OCI-LY3 (cell line): ENCODE data around the gene GAB4.

Experiments used
- H2AFZ ChIP-seq: fragments of 200-600, 300-600 bp; shearing (Covaris generic); 2 replicates; pipeline ENCODE4 v1.6.0; 2014; ENCODE audit warnings: antibody characterized with exemption, low read depth, low read length
- H3K27ac ChIP-seq: fragments of 200-600, 300-600 bp; sonication (generic); 2 replicates; pipeline ENCODE4 v1.5.1; 2014; ENCODE audit warnings: mild to moderate bottlenecking, low read length, moderate library complexity, mixed read lengths
- H3K27me3 ChIP-seq: fragments of 200-600, 300-600 bp; sonication (generic); 2 replicates; pipeline ENCODE4 v1.6.1; 2014; ENCODE audit warnings: low read depth, low read length, mixed read lengths
- H3K36me3 ChIP-seq: fragments of 200-600, 300-600 bp; sonication (generic); replicated peaks from 2 replicates; pipeline ENCODE3; 2014; ENCODE audit warnings: low read depth, low read length, mixed read lengths
- H3K4me1 ChIP-seq: fragments of 300-600, 200-600 bp; sonication (generic); 2 replicates; pipeline ENCODE4 v1.6.1; 2014; ENCODE audit warnings: low read length, mixed read lengths
- H3K4me2 ChIP-seq: fragments of 200-600, 300-600 bp; sonication (generic); 2 replicates; pipeline ENCODE4 v1.6.1; 2014; ENCODE audit warnings: low read length, mixed read lengths
- H3K4me3 ChIP-seq: fragments of 300-600, 200-600 bp; sonication (generic); 2 replicates; pipeline ENCODE4 v1.5.1; 2014; ENCODE audit warnings: antibody characterized with exemption, mild to moderate bottlenecking, low read length, moderate library complexity
- H3K79me2 ChIP-seq: fragments of 300-600, 200-600 bp; shearing (Covaris generic); 2 replicates; pipeline ENCODE4 v1.6.1; 2014; ENCODE audit warnings: mild to moderate bottlenecking, low read length, mixed read lengths
- H3K9ac ChIP-seq: fragments of 300-600, 200-600 bp; shearing (Covaris generic); 2 replicates; pipeline ENCODE4 v1.6.0; 2014; ENCODE audit warnings: mild to moderate bottlenecking, low read length, moderate library complexity
- H3K9me3 ChIP-seq: fragments of 200-600, 300-600 bp; shearing (Covaris generic); 2 replicates; pipeline ENCODE4 v1.6.1; 2014; ENCODE audit warnings: low read length, mixed read lengths; ENCODE audit not compliant: insufficient read depth
- H4K20me1 ChIP-seq: fragments of 200-600, 300-600 bp; sonication (generic); 2 replicates; pipeline ENCODE4 v1.6.1; 2016; ENCODE audit warnings: low read length, mixed read lengths; ENCODE audit not compliant: insufficient read depth
- EZH2phosphoT487 ChIP-seq: fragments of 200-600 bp; shearing (Covaris generic); IDR thresholded peaks from 2 replicates; pipeline ENCODE4 v1.6.1; 2018; ENCODE audit warnings: antibody characterized with exemption, mixed run types, low read depth
- TF ChIP-seq, protein P1 (sequence below): fragments of 200-600, 300-600 bp; sonication (generic); IDR thresholded peaks from 2 replicates; pipeline ENCODE4 v1.5.1; 2014; ENCODE audit warnings: antibody characterized with exemption, low read length, low read depth

The GAB4 gene

DNA sequence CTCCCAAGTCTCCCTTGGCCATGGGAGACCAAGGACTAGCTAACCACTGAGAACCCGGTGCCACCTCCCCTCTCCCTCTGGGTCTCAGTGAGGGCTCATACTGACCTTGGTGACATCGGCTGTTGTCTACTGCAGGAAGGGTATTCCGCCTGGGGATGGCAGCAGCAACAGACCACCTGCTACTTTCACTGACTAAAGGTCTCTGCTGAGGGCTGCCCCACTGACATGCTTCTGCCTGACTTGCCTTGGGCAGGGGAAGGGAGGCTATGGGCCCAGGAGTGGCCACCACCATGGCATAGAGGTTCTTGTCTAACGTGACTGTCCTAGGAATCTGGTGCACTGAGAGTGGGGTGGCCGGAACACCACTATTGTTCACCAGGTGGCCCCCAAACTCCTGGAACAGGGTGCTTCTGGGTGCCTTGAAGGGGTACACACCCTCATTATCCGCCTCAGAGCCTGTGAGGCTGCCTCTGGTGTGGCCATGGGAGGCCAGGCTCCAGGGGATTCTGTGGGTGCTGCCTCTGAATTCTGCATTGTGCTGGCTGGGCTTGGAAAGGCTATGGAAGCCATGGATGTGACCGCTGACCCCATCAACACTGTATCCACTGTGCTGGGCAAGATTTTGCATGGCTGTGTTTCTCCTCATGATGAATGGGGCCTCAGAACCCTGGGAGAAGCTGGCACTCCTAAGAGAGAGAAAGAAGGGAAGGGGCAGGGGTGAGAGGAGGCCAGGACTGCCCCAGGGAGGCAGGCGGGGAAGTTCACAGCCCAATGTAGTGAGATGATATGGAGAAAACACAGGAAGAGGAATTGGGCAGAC is 38.3 kb downstream of the GAB4 start:
- TF ChIP-seq, protein P1, sequence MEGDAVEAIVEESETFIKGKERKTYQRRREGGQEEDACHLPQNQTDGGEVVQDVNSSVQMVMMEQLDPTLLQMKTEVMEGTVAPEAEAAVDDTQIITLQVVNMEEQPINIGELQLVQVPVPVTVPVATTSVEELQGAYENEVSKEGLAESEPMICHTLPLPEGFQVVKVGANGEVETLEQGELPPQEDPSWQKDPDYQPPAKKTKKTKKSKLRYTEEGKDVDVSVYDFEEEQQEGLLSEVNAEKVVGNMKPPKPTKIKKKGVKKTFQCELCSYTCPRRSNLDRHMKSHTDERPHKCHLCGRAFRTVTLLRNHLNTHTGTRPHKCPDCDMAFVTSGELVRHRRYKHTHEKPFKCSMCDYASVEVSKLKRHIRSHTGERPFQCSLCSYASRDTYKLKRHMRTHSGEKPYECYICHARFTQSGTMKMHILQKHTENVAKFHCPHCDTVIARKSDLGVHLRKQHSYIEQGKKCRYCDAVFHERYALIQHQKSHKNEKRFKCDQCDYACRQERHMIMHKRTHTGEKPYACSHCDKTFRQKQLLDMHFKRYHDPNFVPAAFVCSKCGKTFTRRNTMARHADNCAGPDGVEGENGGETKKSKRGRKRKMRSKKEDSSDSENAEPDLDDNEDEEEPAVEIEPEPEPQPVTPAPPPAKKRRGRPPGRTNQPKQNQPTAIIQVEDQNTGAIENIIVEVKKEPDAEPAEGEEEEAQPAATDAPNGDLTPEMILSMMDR = no peak
- TF ChIP-seq EZH2phosphoT487 = no peak
- Histone ChIP-seq H3K4me1 (no peaks in the 10 kb centered on the region), H3K9ac (no peak overlapping the region), H3K27me3 (0 out of 2 replicates have a peak, but pooled peaks cover 4% of the 10 kb centered on the region), H3K4me2 (no peak overlapping the region), H3K36me3 (no peaks in the 10 kb centered on the region), H3K4me3 (no peak overlapping the region), H3K27ac (no peak overlapping the region), H3K79me2 (no peaks in the 10 kb centered on the region), H3K9me3 (no peaks in the 10 kb centered on the region), H2AFZ (no peak overlapping the region), H4K20me1 (no peaks in the 10 kb centered on the region)

DNA sequence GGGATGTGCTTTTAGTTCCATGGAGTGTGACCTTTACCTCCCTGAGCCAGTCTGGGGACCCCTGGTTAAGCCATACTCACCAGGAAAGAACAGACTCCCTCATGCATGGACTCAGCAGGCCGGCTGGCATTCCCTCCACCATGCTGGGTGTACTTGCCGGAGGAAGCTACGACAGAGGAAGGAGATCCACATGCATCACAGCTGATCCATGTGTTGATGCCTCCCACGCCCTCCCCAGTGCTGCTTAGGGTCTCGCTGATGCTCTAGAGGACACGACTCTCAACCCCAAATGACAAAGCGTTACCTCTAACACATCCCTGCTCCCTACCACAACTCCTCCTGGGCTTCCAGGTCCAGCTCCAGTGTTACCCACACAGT is 39.8 kb downstream of the GAB4 start:
- no peak for TF ChIP-seq EZH2phosphoT487
- TF ChIP-seq, protein P1 = no peak
- Histone ChIP-seq H3K27ac (no peak overlapping the region), H3K9me3 (no peaks in the 10 kb centered on the region), H3K36me3 (no peaks in the 10 kb centered on the region), H3K27me3 (0 out of 2 replicates have a peak, but pooled peaks cover 4% of the 10 kb centered on the region), H3K79me2 (no peaks in the 10 kb centered on the region), H3K9ac (no peak overlapping the region), H3K4me3 (no peak overlapping the region), H2AFZ (no peak overlapping the region), H3K4me2 (no peak overlapping the region), H4K20me1 (no peaks in the 10 kb centered on the region), H3K4me1 (no peaks in the 10 kb centered on the region)

DNA sequence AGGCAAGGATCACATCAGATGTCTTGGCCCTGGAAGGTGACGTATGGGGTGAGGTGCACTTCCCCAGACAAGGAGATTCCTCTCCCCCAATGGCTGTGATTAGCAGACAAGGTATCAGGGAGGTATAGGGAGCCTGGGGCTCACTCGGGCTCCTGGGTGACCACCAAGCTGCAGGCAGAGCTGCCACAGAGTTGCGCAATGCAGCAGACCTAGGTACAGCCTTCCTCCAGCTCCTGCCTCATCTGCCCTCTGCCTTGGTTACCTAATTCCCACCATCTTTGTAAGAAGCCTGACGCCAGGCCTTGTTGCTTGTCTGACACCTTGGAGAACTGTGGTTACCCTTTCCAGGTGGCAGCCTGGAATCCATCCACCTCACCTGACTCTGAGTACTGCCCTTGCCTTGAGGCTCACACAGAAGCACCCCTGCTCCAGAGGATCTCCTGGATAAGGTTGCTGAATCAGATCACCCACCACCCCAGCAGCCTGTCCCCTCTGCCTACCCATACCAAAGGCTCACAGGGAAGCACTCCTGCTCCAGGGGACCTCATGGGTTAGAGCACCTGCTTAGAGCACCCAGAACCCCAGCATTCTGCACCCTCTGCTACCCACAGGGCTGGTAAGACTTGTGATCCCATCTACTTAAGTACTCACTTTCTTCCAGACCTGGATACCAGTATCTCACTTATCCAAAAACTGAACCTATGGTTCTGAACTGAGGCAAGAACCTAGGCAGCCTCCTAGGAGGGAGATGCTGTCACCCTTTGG is 40.4 kb downstream of the GAB4 start:
- Histone ChIP-seq H3K4me3 (no peak overlapping the region), H3K36me3 (no peaks in the 10 kb centered on the region), H3K27ac (no peak overlapping the region), H3K79me2 (no peaks in the 10 kb centered on the region), H3K27me3 (0 out of 2 replicates have a peak, but pooled peaks cover 4% of the 10 kb centered on the region), H4K20me1 (no peaks in the 10 kb centered on the region), H3K9me3 (no peaks in the 10 kb centered on the region), H3K4me2 (no peak overlapping the region), H2AFZ (no peak overlapping the region), H3K4me1 (no peaks in the 10 kb centered on the region), H3K9ac (no peak overlapping the region)
- TF ChIP-seq EZH2phosphoT487 = no peak
- TF ChIP-seq, protein P1 = no peak

DNA sequence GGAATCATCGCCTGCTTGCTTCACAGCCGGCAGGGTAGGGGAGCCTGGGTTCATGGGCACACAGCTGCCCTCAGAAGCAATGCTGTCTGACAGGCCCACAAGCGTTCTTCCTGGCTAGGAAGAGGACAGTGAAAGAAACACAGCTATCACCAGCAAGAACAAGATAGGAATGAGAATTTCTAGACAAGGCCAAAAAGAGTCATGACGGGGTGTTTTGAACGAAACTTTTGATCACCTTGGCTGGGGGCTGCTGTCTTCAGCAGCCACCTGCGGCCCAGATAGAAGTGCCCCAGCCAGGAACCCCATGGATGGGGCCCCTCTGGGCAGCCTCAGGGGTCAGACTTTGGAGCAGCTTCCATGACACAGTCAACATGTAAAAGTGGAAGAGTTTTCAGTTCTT is 41.8 kb downstream of the GAB4 start:
- Histone ChIP-seq H3K27me3 (0 out of 2 replicates have a peak, but pooled peaks cover 3% of the 10 kb centered on the region), H3K9me3 (no peaks in the 10 kb centered on the region), H3K27ac (no peak overlapping the region), H3K79me2 (no peaks in the 10 kb centered on the region), H3K4me1 (no peaks in the 10 kb centered on the region), H4K20me1 (no peaks in the 10 kb centered on the region), H2AFZ (no peak overlapping the region), H3K4me3 (no peak overlapping the region), H3K9ac (no peak overlapping the region), H3K36me3 (no peaks in the 10 kb centered on the region), H3K4me2 (no peak overlapping the region)
- TF ChIP-seq EZH2phosphoT487 = no peak
- TF ChIP-seq, protein P1 = no peak
